NT2/D1 (cell line): Measurements from ENCODE around the gene EIF4A3.

ENCODE experiments used
- DNase-seq: peaks from one replicate; pipeline ENCODE4 v3.0.0-alpha.2; 2011; ENCODE audit warnings: low read depth, low spot score
- H3K27me3 ChIP-seq: 2 replicates; pipeline ENCODE4 v1.6.0; 2011; ENCODE audit warnings: mild to moderate bottlenecking; ENCODE audit not compliant: insufficient read length, insufficient read depth
- H3K36me3 ChIP-seq: 2 replicates; pipeline ENCODE4 v1.6.1; 2011; ENCODE audit warnings: mild to moderate bottlenecking, low read length, mixed read lengths; ENCODE audit not compliant: insufficient read depth, insufficient read length
- H3K4me1 ChIP-seq: 2 replicates; pipeline ENCODE4 v1.5.1; 2011; ENCODE audit not compliant: insufficient read depth, insufficient read length
- H3K4me3 ChIP-seq: 2 replicates; pipeline ENCODE4 v1.5.1; 2011; ENCODE audit warnings: low read depth; ENCODE audit not compliant: insufficient read length
- H3K9ac ChIP-seq: 2 replicates; pipeline ENCODE4 v1.6.0; 2011; ENCODE audit warnings: low read depth; ENCODE audit not compliant: insufficient read length
- H3K9me3 ChIP-seq: 2 replicates; pipeline ENCODE4 v1.5.1; 2011; ENCODE audit warnings: mild to moderate bottlenecking, low read length; ENCODE audit not compliant: insufficient read depth
- SUZ12 ChIP-seq: IDR thresholded peaks from 2 replicates; pipeline ENCODE4 v1.6.1; 2011; ENCODE audit not compliant: insufficient read length, insufficient read depth; ENCODE audit errors: extremely low read depth
- YY1 ChIP-seq: IDR thresholded peaks from 2 replicates; pipeline ENCODE4 v1.6.1; 2011; ENCODE audit not compliant: insufficient read length, insufficient read depth
- ZNF274 ChIP-seq: IDR thresholded peaks from 2 replicates; pipeline ENCODE4 v1.6.1; 2011; ENCODE audit warnings: mild to moderate bottlenecking, low read depth, low read length

EIF4A3 gene

DNA sequence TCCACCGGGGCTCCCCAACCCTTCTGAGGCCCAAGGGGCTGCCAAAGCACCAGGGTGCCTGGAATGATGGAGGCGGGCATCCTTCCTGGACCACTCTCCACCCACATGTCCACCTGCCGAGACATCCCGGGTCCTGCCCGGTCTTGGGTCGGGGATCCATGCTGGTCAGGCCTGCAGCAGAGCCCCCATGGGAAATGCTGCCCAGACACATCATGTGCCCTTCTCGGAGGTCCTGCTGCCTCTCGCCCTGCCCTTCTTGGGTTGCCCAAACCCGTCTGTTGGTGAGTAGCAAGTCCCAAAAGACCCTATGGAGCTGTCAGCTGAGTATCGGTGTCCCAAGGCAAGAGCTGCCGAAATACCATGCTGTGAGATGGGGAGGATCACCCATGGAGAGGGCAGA, 60.3 kb downstream of the EIF4A3 start:
- TF ChIP-seq SUZ12 = no peak
- TF ChIP-seq YY1 = no peak
- no peak for TF ChIP-seq ZNF274
- H3K4me1 ChIP-seq = peaks cover 8% of the 10 kb centered on the region
- H3K9ac ChIP-seq = no peak overlapping the region
- H3K4me3 ChIP-seq = no peak overlapping the region
- H3K36me3 ChIP-seq = no peaks in the 10 kb centered on the region
- DNase-seq = no peak
- no peaks in the 10 kb centered on the region for H3K9me3 ChIP-seq
- no peaks in the 10 kb centered on the region for H3K27me3 ChIP-seq

DNA sequence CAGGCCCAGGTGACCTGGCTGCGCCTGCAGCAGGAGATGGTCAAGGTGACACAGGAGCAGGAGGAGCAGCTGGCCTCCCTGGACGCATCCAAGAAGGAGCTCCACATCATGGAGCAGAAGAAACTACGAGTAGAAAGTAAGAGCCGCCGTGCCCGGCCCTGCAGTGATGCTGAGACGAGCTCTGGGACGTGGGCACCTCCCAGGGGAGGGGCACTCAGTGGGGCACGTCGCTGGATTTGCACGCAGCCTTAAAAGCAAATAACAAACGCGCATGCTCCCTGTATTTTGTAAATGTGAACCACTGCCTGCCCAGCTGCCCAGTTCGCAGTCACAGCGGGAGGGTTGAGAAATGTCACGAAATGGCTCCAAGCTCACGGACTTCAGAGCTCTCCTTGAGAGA, 60.8 kb downstream of the EIF4A3 start:
- no peaks in the 10 kb centered on the region for H3K36me3 ChIP-seq
- no peaks in the 10 kb centered on the region for H3K9me3 ChIP-seq
- no peak for DNase-seq
- H3K27me3 ChIP-seq = no peaks in the 10 kb centered on the region
- H3K4me1 ChIP-seq = peaks cover 8% of the 10 kb centered on the region
- H3K9ac ChIP-seq = no peak overlapping the region
- TF ChIP-seq SUZ12 (no peak), ZNF274 (no peak), YY1 (no peak)
- H3K4me3 ChIP-seq = no peak overlapping the region

DNA sequence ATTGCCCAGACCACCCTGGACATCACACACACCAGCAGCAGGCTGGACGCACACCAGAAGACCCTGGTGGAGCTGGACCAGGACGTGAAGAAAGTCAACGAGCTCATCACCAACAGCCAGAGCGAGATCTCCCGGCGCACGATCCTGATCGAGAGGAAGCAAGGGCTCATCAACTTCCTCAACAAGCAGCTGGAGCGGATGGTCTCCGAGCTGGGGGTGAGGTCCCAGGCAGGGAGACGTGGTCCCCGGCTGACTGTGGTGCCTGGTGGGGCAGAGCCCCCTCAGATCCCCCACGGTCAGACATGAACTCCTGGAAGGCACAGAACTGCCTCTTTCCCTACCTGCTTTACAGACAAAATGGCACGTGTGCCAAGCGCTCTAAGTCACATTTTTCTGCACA, 62.2 kb downstream of the EIF4A3 start:
- no peaks in the 10 kb centered on the region for H3K9me3 ChIP-seq
- H3K36me3 ChIP-seq = no peaks in the 10 kb centered on the region
- TF ChIP-seq ZNF274 = no peak
- no peak for TF ChIP-seq YY1
- no peak for TF ChIP-seq SUZ12
- peaks cover 2% of the 10 kb centered on the region for H3K4me1 ChIP-seq
- H3K27me3 ChIP-seq = no peaks in the 10 kb centered on the region
- no peak overlapping the region for H3K9ac ChIP-seq
- H3K4me3 ChIP-seq = no peak overlapping the region
- DNase-seq = no peak
